HG02943 (cell line): ENCODE data around the gene MYO7B.

ENCODE experiments used
- ATAC-seq: cut with Tn5 transposase; IDR thresholded peaks from one replicate; pipeline ENCODE4 v1.9.1; 2021; ENCODE audit warnings: mild to moderate bottlenecking, low read depth, moderate library complexity; ENCODE audit not compliant: unreplicated experiment

Gene MYO7B

DNA sequence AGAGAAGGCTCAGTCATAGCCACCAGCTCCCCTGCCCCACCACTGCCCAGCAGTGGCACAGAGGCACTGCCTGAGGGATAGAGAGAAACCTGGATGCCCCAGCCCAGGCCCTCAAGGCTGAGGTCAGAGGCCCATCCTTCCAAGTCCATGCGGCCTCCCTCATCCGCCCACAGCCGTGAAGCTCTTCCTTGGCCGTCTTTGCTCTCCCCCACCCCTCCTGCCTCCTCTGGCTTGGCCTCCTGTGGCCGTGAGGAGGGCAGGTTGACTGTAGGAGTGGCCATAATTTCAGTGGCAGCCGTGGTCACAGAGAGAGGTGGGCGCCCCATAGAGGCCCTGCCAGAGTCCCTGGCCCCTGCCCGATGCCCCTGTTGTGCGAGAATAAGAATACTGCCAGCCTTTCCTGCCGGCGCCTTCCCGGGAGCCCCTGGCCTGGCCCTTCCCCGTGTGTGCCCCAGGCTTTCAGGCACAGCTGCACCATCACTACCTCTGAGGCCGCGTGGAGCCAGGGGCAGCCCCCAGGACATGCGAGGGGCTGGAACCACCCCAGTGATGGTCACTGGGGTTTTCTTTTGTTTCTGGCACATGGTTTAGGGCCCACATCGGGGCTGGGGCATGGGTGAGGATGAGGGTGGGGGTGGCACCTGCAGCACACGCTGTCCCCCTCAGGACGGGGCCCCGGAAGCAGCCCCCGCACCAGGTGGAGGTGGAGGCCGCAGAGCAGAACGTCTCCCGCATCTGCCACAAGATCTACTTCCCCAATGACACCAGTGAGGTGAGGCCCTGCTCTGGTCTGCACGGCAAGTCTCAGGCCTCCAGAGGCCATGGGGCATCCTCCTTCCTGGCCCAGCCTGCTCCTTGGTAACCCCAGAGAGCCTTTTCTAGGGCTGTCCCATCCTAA lies 97.4 kb downstream of the MYO7B start:
- no peak for ATAC-seq

- no peak for ATAC-seq
These were observed 98.1 kb downstream of the MYO7B start for GRCh38 chr2:127633556-127634065.

DNA sequence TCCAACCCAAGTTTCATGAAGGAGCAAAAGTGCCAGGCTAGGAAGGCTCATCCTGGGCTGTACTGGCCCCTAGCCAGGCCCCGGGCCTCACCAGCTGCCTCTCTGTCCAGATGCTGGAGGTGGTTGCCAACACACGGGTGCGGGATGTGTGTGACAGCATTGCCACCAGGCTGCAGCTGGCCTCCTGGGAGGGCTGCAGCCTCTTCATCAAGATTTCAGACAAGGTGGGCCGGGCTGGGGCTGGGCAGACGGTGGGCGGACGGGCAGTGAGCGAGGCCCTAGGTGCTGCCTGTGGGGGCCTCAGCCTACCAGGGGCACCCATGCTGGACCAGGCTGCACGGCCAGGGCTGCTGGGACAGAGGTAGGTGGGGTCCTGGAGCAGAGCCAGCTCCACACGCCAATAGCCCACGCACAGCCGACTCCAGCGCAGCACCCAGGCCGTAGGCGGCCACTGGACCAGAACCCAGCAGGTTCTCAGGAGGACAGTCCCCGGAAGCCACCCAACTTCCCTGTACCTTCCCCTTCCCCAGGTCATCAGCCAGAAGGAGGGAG lies 98.7 kb downstream of the MYO7B start:
- ATAC-seq: no peak

GRCh38 chr2:127634626-127635379 lies 99.3 kb downstream of the MYO7B start:
- ATAC-seq: no peak

DNA sequence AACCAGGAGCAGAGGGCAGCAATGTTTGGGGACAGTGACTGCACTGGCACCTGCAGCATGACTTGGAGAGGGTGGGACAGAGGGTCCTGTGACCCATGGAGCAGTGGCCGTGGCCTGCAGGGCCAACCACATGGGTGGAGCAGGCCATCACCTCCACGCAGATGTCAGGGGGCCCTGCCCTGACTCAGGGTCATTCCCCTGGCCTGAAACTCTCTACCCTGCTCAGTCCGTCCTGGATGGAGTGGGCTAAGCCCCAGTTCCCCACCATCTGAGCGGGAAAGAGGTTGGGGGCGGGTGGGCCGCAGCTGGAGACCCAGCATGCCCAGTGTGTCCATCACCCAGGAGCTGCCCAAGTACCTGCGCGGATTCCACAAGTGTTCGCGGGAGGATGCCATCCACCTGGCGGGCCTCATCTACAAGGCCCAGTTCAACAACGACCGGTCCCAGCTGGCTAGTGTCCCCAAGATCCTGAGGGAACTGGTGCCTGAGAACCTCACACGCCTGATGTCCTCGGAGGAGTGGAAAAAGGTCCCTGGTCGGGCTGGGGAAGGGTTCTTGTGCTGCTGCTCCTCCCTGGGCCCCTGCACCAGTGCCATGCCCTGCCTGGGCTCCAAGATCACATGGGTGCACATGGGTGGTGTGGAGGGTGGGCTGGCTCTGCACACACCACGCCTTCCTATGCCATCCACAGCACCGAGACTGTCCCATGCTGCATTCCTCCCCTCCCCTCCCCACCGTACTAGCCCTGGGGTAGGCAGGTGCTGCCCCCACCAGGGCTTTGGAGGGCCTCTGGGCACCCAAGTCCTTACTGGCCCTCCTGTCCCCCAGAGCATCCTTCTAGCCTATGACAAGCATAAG lies 100.1 kb downstream of the MYO7B start:
- ATAC-seq: no peak

GRCh38 chr2:127636248-127637235 lies 101.1 kb downstream of the MYO7B start:
- ATAC-seq: no peak

GRCh38 chr2:127637236-127637630 lies 101.8 kb downstream of the MYO7B start:
- ATAC-seq: no peak

DNA sequence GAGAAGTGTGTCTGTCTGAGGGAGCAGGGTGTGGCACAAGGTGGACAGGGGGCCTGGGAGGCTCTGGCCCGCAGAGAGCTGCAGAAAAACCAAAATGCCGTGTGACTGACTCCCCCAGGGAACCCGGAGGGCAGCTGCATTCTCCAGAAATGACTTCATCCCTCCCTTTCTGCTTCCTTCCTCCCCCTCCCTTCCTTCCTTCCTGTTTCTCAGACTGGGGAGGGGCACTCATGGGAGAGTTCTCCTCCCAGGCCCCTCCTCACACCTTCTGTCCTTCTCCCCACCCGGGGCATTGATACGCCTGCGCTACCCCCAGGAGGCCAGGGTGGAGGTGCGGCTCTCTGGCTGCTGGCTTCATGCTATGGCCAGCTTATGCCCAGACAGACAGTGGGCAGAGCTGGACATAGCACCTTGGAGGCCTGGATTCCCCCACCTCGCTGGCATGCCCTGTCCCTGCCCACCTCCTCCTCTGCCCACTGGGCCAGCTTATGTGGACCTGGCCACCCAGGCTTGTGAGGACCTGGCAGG lies 102.3 kb downstream of the MYO7B start:
- no peak for ATAC-seq

GRCh38 chr2:127638361-127639110 lies 103.1 kb downstream of the MYO7B start:
- ATAC-seq: no peak

DNA sequence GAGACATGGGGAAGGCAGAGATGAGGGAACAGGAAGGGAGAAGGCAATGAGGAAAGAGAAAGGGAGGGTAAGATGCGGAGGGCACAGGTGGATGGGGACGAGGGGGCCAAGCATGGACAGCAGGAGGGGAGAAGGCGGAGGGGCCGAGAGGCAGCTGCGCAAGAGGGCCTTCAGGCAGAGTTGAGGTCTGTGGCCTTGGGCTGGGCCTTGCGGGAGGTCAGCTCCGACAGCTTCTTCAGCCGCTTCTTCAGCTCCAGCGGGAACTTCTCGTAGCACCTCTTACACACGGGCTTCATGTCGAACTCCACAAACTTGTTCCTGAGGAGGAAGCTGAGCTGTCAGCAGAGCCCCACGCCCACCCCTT lies 103.6 kb downstream of the MYO7B start:
- ATAC-seq: no peak

- ATAC-seq: no peak
These were observed 104.9 kb downstream of the MYO7B start for GRCh38 chr2:127640082-127641072.

DNA sequence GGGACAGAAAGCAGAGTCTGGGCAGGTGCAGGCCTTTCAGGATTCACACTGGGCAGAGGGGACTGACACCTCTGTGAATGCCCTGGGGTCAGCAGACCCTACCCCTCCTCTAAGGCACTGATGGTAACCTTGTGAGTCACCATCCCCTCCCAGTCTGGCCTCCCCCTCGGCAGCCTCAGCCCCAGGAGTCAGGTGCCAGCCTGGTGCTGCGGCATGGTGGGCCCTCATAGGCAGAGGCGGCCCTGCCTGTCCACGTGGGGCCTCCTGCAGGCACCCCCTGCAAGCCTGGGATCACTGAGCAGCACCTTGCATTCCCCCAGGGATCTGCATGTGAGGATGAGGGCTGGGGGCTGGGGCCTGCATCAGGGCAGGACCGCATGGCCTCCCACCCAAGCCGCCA lies 105.7 kb downstream of the MYO7B start:
- ATAC-seq: no peak

DNA sequence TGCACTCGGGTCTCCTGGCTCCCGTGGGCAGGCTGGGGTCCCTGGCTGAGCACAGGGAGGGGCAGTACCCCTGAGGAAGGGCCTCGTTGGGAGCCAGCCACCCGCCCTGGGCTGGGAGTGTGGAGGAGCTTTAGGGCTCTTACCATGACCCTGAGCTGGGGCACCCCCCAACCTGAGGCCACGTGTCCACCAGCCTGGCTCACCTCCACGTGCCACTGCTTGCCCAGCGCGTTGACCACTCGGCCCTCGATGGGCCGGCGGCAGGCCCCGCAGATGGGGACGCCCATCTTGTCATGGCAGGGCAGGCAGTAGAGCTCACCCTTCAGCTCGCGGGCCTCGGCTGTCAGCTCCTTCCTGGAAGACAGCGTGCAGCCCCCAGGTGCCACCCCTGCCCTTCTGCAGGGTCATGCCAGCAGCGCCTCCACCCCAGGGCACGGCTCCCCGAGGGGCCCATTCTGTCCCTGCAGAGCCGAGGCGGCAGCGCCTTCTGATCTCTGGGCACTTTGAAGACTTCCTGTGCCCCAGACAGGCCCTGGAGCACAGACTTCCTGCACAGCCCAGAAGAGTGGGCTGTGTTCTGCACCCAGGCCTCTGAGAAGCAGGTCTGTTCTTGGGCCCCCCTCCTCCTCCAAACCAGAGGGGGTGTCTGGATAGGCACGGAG lies 106.5 kb downstream of the MYO7B start:
- no peak for ATAC-seq

GRCh38 chr2:127642706-127643438 lies 107.4 kb downstream of the MYO7B start:
- ATAC-seq: no peak

GRCh38 chr2:127643439-127644065 lies 108.1 kb downstream of the MYO7B start:
- no peak for ATAC-seq
